Superior temporal gyrus (tissue), 1 donor: ENCODE measurements around the gene GADD45B.
A peak's percentile ranks its signal among the peaks of the same experiment; 100 is the strongest.
"Not testable (repeated sequence)": the region's sequence is repeated elsewhere in the genome, so short reads cannot be mapped to it uniquely, and the experiment has no call there.

Experiments
- DNase-seq: peaks from one replicate; pipeline ENCODE4 v3.0.0-alpha.2; 2016; ENCODE audit errors: extremely low spot score

Gene GADD45B

GRCh38 chr19:2444251-2445002, 31.5 kb upstream of the GADD45B start:
- no peak for DNase-seq

GRCh38 chr19:2446381-2446780, 29.5 kb upstream of the GADD45B start:
- DNase-seq = no peak

- DNase-seq = no peak
Observed at GRCh38 chr19:2449019-2449418, 26.9 kb upstream of the GADD45B start.

- DNase-seq = no peak
Observed at GRCh38 chr19:2451138-2451537, 24.8 kb upstream of the GADD45B start.

GRCh38 chr19:2451741-2452140, 24.2 kb upstream of the GADD45B start:
- no peak for DNase-seq

- no peak for DNase-seq
Observed at GRCh38 chr19:2453431-2454025, 22.4 kb upstream of the GADD45B start.

GRCh38 chr19:2454199-2454961, 21.5 kb upstream of the GADD45B start:
- no peak for DNase-seq

GRCh38 chr19:2454962-2455850, 20.7 kb upstream of the GADD45B start:
- DNase-seq = no peak

- DNase-seq = no peak
Observed at GRCh38 chr19:2455851-2456570, 19.9 kb upstream of the GADD45B start.

- DNase-seq = peak; percentile 16
Observed at GRCh38 chr19:2457394-2458037, 18.4 kb upstream of the GADD45B start.

- no peak for DNase-seq
Observed at GRCh38 chr19:2458054-2458453, 17.9 kb upstream of the GADD45B start.

GRCh38 chr19:2458776-2459175, 17.2 kb upstream of the GADD45B start:
- not testable (repeated sequence) for DNase-seq

GRCh38 chr19:2460245-2460644, 15.7 kb upstream of the GADD45B start:
- DNase-seq = no peak

GRCh38 chr19:2461751-2462634, 13.9 kb upstream of the GADD45B start:
- DNase-seq = peak; percentile 24

GRCh38 chr19:2462635-2463421, 13.1 kb upstream of the GADD45B start:
- peak; percentile 90 for DNase-seq

GRCh38 chr19:2463694-2464093, 12.2 kb upstream of the GADD45B start:
- not testable (repeated sequence) for DNase-seq

GRCh38 chr19:2464389-2464788, 11.5 kb upstream of the GADD45B start:
- DNase-seq = no peak

- no peak for DNase-seq
Observed at GRCh38 chr19:2468596-2468995, 7.3 kb upstream of the GADD45B start.
